BLaER1 (cell line): Measurements from ENCODE around the gene CACNG6.

ENCODE experiments used
- H3K27ac ChIP-seq: shearing (Covaris generic); formaldehyde crosslinking; 2 replicates; pipeline ENCODE4 v1.8.1; 2022
- H3K27me3 ChIP-seq: shearing (Covaris generic); formaldehyde crosslinking; 2 replicates; pipeline ENCODE4 v1.8.1; 2022
- H3K36me3 ChIP-seq: shearing (Covaris generic); formaldehyde crosslinking; 2 replicates; pipeline ENCODE4 v1.8.1; 2022
- H3K4me1 ChIP-seq: shearing (Covaris generic); formaldehyde crosslinking; 2 replicates; pipeline ENCODE4 v1.8.1; 2022
- H3K4me2 ChIP-seq: shearing (Covaris generic); formaldehyde crosslinking; 2 replicates; pipeline ENCODE4 v1.8.1; 2022
- H3K4me3 ChIP-seq: shearing (Covaris generic); formaldehyde crosslinking; 2 replicates; pipeline ENCODE4 v1.8.1; 2022
- H3K9ac ChIP-seq: shearing (Covaris generic); formaldehyde crosslinking; 2 replicates; pipeline ENCODE4 v1.8.1; 2022
- H3K9me3 ChIP-seq: shearing (Covaris generic); formaldehyde crosslinking; 2 replicates; pipeline ENCODE4 v1.8.1; 2022
- H4K20me1 ChIP-seq: shearing (Covaris generic); formaldehyde crosslinking; 2 replicates; pipeline ENCODE4 v1.8.1; 2022
- Cebpa-rat ChIP-seq: shearing (Covaris generic); IDR thresholded peaks from 2 replicates; pipeline ENCODE4 v1.8.1; 2022

Gene CACNG6

GRCh38 chr19:54017261-54017660, 25.8 kb downstream of the CACNG6 start:
- Histone ChIP-seq H3K4me2 (no peak overlapping the region), H3K27ac (no peak overlapping the region), H3K36me3 (no peaks in the 10 kb centered on the region), H3K27me3 (no peaks in the 10 kb centered on the region), H3K4me1 (peaks cover 22% of the 10 kb centered on the region), H4K20me1 (no peaks in the 10 kb centered on the region), H3K9ac (no peak overlapping the region), H3K9me3 (peaks cover 11% of the 10 kb centered on the region), H3K4me3 (no peak overlapping the region)
- no peak for TF ChIP-seq Cebpa-rat

GRCh38 chr19:54021363-54021762, 29.9 kb downstream of the CACNG6 start:
- H3K4me1 ChIP-seq: peaks cover 44% of the 10 kb centered on the region

GRCh38 chr19:54021932-54022331, 30.5 kb downstream of the CACNG6 start:
- peaks cover 50% of the 10 kb centered on the region for H3K4me1 ChIP-seq
- no peak for TF ChIP-seq Cebpa-rat

More at GRCh38 chr19:54021363-54021762, 29.9 kb downstream of the CACNG6 start:
- no peak overlapping the region for H3K4me2 ChIP-seq
- H3K36me3 ChIP-seq: no peaks in the 10 kb centered on the region
- no peak overlapping the region for H3K27ac ChIP-seq
- TF ChIP-seq Cebpa-rat: no peak
- peaks cover 4% of the 10 kb centered on the region for H3K9me3 ChIP-seq
- H3K27me3 ChIP-seq: no peaks in the 10 kb centered on the region
- no peak overlapping the region for H3K4me3 ChIP-seq
- H4K20me1 ChIP-seq: no peaks in the 10 kb centered on the region
- no peak overlapping the region for H3K9ac ChIP-seq

GRCh38 chr19:54023191-54023590, 31.8 kb downstream of the CACNG6 start:
- no peaks in the 10 kb centered on the region for H3K9me3 ChIP-seq
- TF ChIP-seq Cebpa-rat: no peak

More at GRCh38 chr19:54021932-54022331, 30.5 kb downstream of the CACNG6 start:
- Histone ChIP-seq H3K4me3 (no peak overlapping the region), H4K20me1 (no peaks in the 10 kb centered on the region), H3K27me3 (no peaks in the 10 kb centered on the region), H3K36me3 (no peaks in the 10 kb centered on the region), H3K27ac (no peak overlapping the region), H3K9me3 (peaks cover 4% of the 10 kb centered on the region; the same call in 1 of the 2 replicates), H3K9ac (no peak overlapping the region), H3K4me2 (no peak overlapping the region)

GRCh38 chr19:54024660-54025059, 33.2 kb downstream of the CACNG6 start:
- Histone ChIP-seq H3K27ac (peak overlapping the region; percentile 30; the same call in 1 of the 2 replicates), H3K4me2 (peak overlapping the region; percentile 78), H3K4me1 (peaks cover 57% of the 10 kb centered on the region), H3K27me3 (no peaks in the 10 kb centered on the region), H3K9ac (no peak overlapping the region), H3K36me3 (no peaks in the 10 kb centered on the region), H3K4me3 (no peak overlapping the region), H4K20me1 (no peaks in the 10 kb centered on the region), H3K9me3 (no peaks in the 10 kb centered on the region)
- no peak for TF ChIP-seq Cebpa-rat

More at GRCh38 chr19:54023191-54023590, 31.8 kb downstream of the CACNG6 start:
- no peaks in the 10 kb centered on the region for H3K27me3 ChIP-seq
- peaks cover 52% of the 10 kb centered on the region for H3K4me1 ChIP-seq
- peak overlapping the region; percentile 78 for H3K4me2 ChIP-seq
- H3K4me3 ChIP-seq: no peak overlapping the region
- H3K27ac ChIP-seq: no peak overlapping the region
- no peaks in the 10 kb centered on the region for H4K20me1 ChIP-seq
- no peaks in the 10 kb centered on the region for H3K36me3 ChIP-seq
- no peak overlapping the region for H3K9ac ChIP-seq

GRCh38 chr19:54026656-54027055, 35.2 kb downstream of the CACNG6 start:
- H3K27ac ChIP-seq: no peak overlapping the region
- H3K9ac ChIP-seq: no peak overlapping the region
- peaks cover 65% of the 10 kb centered on the region for H3K4me1 ChIP-seq
- H3K27me3 ChIP-seq: no peaks in the 10 kb centered on the region
- H4K20me1 ChIP-seq: no peaks in the 10 kb centered on the region
- no peaks in the 10 kb centered on the region for H3K36me3 ChIP-seq
- no peak for TF ChIP-seq Cebpa-rat
- no peak overlapping the region; the same call in 1 of the 2 replicates for H3K4me2 ChIP-seq
- H3K9me3 ChIP-seq: no peaks in the 10 kb centered on the region
- H3K4me3 ChIP-seq: no peak overlapping the region

- peaks cover 50% of the 10 kb centered on the region for H3K4me1 ChIP-seq
- H3K4me3 ChIP-seq: no peak overlapping the region
- H3K9ac ChIP-seq: no peak overlapping the region
- no peaks in the 10 kb centered on the region for H4K20me1 ChIP-seq
- no peak overlapping the region for H3K27ac ChIP-seq
- TF ChIP-seq Cebpa-rat: no peak
- H3K9me3 ChIP-seq: no peaks in the 10 kb centered on the region
- no peaks in the 10 kb centered on the region for H3K36me3 ChIP-seq
- no peak overlapping the region for H3K4me2 ChIP-seq
- no peaks in the 10 kb centered on the region for H3K27me3 ChIP-seq
Measured at GRCh38 chr19:54029301-54029700, 37.9 kb downstream of the CACNG6 start.

- H3K4me3 ChIP-seq: no peak overlapping the region
- H3K4me1 ChIP-seq: peaks cover 43% of the 10 kb centered on the region
- no peak overlapping the region for H3K9ac ChIP-seq
- H4K20me1 ChIP-seq: no peaks in the 10 kb centered on the region
- no peaks in the 10 kb centered on the region for H3K27me3 ChIP-seq
- no peaks in the 10 kb centered on the region for H3K36me3 ChIP-seq
- H3K9me3 ChIP-seq: no peaks in the 10 kb centered on the region
- H3K27ac ChIP-seq: no peak overlapping the region
- no peak overlapping the region for H3K4me2 ChIP-seq
- TF ChIP-seq Cebpa-rat: no peak
Measured at GRCh38 chr19:54029930-54030490, 38.6 kb downstream of the CACNG6 start.

GRCh38 chr19:54030895-54031586, 39.6 kb downstream of the CACNG6 start:
- H4K20me1 ChIP-seq: no peaks in the 10 kb centered on the region
- H3K4me2 ChIP-seq: no peak overlapping the region
- peaks cover 36% of the 10 kb centered on the region for H3K4me1 ChIP-seq
- no peak for TF ChIP-seq Cebpa-rat
- peaks cover 6% of the 10 kb centered on the region for H3K9me3 ChIP-seq
- no peaks in the 10 kb centered on the region for H3K36me3 ChIP-seq
- H3K9ac ChIP-seq: no peak overlapping the region
- H3K27ac ChIP-seq: no peak overlapping the region
- H3K27me3 ChIP-seq: no peaks in the 10 kb centered on the region
- no peak overlapping the region for H3K4me3 ChIP-seq
